GM18870 (cell line): Measurements from ENCODE around the gene SPDYE2.
"Not testable (repeated sequence)": the region's sequence is repeated elsewhere in the genome, so short reads cannot be mapped to it uniquely, and the experiment has no call there.

Experiments used
- ATAC-seq: cut with Tn5 transposase; IDR thresholded peaks from one replicate; pipeline ENCODE4 v1.9.1; 2021; ENCODE audit warnings: moderate library complexity; ENCODE audit not compliant: unreplicated experiment

SPDYE2 gene

GRCh38 chr7:102599699-102600098 is 48.7 kb downstream of the SPDYE2 start:
- not testable (repeated sequence) for ATAC-seq

- ATAC-seq, result not testable (repeated sequence)
These were observed 51.3 kb downstream of the SPDYE2 start for GRCh38 chr7:102602317-102602716.

GRCh38 chr7:102604431-102605145 is 53.6 kb downstream of the SPDYE2 start:
- ATAC-seq, result not testable (repeated sequence)

- ATAC-seq, result not testable (repeated sequence)
These were observed 55.8 kb downstream of the SPDYE2 start for GRCh38 chr7:102606848-102607247.

- ATAC-seq, result not testable (repeated sequence)
These were observed 58.7 kb downstream of the SPDYE2 start for GRCh38 chr7:102609734-102610133.

- ATAC-seq, result not testable (repeated sequence)
These were observed 59.4 kb downstream of the SPDYE2 start for GRCh38 chr7:102610441-102610840.

GRCh38 chr7:102611013-102611674 is 60.1 kb downstream of the SPDYE2 start:
- ATAC-seq, result not testable (repeated sequence)

- ATAC-seq, result not testable (repeated sequence)
These were observed 60.8 kb downstream of the SPDYE2 start for GRCh38 chr7:102611675-102612325.
